NCI-H1048 (cell line): ENCODE data around the gene CNTN4.

Experiments used
- DNase-seq: peaks from one replicate; lab custom pipeline; 2025; lab: John Stamatoyannopoulos, UW

The CNTN4 gene

DNA sequence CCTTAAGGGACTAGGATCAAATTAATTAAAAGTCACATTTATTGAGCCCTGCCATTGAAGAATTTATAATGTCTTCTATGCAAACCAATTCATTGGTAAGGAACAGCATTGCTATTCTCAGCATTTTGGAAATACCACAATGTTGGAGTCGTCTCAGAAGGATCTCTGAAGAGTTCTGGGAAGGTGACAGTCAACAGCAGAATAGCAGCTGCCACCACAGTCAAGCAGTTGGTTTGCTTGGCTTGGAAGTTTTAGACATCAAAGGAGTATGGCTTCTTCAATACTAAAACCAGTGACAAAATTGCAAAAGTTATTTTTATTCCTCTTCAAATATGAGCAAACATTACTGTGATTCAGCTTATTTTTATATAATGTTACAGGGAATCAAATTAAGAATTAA is 167.9 kb downstream of the CNTN4 start:
- DNase-seq = no peak

DNA sequence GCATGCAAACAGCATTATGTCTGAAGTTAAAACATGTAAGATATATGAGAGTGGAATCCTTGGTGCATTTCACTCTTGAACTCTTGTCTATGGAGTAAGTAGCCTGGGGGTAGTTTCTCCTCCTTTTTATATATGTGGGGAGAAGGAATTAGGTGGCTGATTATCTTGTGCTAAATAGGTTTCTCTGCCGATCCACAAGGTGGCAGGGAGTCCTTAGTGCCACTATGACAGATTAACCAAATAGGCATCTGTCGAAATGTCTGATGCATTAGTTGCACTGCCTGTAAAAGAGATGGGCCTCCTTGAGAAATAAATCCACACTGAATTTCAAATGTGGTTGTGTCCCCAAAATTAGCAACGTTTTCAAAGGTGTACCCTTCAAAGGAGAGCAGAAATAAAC is 170.1 kb downstream of the CNTN4 start:
- DNase-seq = no peak

GRCh38 chr3:2274526-2274925 is 175.9 kb downstream of the CNTN4 start:
- no peak for DNase-seq

DNA sequence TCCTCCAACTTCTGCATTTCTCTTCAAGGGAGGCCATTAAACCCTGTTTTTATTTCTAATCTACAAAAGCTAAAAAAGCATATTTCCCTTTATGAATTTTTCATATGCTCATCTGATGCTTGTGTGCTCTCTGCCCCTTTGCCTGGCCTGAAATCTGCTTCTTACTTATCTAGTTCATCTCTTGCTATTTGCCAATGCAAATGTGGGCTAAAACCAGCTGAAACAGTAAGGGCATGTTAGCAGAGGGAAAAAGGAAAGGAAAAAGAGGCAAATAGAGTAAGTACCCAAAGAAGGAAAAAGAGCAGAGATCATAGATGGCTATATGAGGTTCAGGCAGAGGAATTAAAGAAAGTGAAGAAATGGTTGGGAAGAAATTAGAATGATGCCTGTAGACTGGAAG is 185.2 kb downstream of the CNTN4 start:
- DNase-seq = no peak

GRCh38 chr3:2300938-2301337 is 202.3 kb downstream of the CNTN4 start:
- no peak for DNase-seq

- DNase-seq = no peak
These were observed 202.7 kb downstream of the CNTN4 start for GRCh38 chr3:2301361-2301760.

GRCh38 chr3:2303566-2303965 is 204.9 kb downstream of the CNTN4 start:
- DNase-seq = no peak

GRCh38 chr3:2311022-2311421 is 212.4 kb downstream of the CNTN4 start:
- DNase-seq = no peak

- DNase-seq = no peak
These were observed 218.9 kb downstream of the CNTN4 start for GRCh38 chr3:2317521-2317920.

GRCh38 chr3:2334921-2335320 is 236.3 kb downstream of the CNTN4 start:
- no peak for DNase-seq

DNA sequence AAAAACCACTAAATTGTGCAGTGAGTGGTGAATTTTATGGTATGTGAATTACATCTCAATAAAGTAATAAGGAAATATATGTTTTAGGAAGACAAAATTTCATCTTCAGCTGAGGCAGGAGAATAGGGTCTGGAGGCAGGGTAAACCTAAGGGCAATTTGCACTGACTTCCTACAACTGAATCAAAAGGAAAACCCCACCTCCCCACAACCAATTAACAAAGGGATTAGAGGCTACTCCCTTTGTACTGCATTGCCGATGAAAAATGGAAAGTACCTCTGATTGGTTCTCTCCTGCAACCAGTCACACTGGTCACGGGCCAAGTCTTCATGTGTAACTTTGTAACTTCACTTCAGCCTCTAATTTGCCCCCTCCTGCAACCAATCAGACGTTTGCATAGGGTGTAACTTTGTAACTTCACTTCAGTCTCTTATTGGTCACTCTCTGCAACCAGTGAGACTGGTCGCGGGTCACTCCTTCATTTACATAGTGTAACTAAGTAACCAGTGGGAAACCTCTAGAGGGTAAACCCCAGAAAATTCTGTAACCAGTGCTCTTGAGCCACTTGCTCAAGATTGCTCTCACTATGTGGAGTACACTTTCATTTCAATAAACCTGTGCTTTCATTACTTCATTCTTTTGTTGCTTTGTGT is 244.5 kb downstream of the CNTN4 start:
- no peak for DNase-seq

DNA sequence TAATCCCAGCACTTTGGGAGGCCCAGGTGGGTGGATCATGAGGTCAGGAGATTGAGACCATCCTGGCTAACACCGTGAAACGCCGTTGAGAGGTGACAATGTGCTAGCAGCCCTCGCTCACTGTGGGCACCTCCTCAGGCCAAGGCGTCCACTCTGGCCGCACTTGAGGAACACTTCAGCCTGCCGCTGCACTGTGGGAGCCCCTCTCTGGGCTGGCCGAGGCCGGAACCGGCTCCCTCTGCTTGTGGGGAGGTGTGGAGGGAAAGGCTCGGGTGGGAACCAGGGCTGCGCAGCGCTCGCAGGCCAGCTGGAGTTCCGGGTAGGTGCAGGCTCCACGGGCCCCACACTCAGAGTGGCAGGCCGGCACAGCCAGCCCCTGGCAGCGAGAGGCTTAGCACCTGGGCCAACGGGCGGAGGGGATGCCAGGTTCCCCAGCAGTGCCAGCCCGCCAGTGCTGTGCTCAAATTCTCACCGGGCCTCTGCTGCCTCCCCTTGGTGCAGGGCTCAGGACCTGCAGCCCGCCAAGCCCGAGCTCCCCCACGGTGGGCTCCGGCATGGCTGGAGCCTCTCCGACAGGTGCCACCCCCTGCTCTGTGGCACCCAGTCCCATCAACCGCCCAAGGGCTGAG is 253.6 kb downstream of the CNTN4 start:
- no peak for DNase-seq

DNA sequence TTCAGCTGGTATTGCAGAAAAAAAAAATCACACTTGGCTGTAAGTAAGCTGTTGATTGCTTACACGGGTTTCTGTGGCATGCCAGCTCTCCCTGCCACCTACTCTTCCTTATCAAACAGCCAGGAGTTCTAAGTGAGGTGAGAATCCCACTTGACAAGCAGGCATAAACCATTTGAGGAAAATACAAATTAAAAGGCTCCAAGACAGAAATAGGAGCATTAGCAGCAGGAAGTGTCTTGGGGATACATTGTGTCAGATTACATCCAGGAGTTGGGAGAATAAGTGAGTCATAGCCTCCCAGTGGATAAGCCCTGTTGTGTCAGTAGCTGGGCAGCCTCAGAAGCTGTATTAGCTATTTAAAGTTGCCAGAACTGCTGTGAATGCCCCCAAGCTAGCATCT is 256.0 kb downstream of the CNTN4 start:
- no peak for DNase-seq

GRCh38 chr3:2356298-2356950 is 257.8 kb downstream of the CNTN4 start:
- DNase-seq = no peak

DNA sequence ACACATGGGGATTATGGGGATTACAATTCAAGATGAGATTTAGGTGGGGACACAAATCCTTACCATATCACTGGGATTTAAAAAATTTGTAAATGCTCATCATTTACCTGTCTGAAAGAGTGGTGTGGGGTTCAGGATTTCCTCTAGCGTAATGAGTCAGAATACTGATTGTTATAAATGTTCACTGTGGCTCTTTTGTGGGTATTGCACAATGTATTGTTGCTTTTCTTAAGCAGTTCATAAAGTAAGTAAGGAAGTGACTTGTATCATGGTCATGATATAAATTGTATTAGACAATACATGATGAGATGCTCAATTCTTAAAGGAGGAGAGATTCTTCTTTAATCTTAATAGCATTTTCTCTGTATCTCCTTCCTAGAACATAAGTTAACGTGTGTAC is 262.1 kb downstream of the CNTN4 start:
- no peak for DNase-seq

GRCh38 chr3:2362122-2362521 is 263.5 kb downstream of the CNTN4 start:
- DNase-seq = no peak

DNA sequence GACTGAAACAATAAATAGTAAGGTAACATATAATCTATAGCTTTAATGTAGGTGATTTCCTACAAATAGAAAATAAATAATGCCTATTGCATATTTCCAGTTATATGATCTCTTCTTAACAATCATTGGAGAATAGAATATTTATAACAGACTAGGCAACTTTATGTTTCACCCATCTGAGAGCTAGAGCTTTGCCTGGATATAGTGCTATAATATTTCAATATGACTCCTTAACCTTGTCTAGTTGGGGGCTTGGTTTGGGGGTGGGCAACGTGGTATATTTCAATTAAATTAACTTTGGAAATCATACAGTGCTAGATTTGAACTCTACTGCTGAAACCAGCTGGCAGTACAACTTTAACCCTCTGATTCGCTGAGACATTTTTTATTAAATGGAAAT is 265.2 kb downstream of the CNTN4 start:
- no peak for DNase-seq

GRCh38 chr3:2370317-2370716 is 271.7 kb downstream of the CNTN4 start:
- no peak for DNase-seq

- no peak for DNase-seq
These were observed 273.6 kb downstream of the CNTN4 start for GRCh38 chr3:2372306-2372705.

DNA sequence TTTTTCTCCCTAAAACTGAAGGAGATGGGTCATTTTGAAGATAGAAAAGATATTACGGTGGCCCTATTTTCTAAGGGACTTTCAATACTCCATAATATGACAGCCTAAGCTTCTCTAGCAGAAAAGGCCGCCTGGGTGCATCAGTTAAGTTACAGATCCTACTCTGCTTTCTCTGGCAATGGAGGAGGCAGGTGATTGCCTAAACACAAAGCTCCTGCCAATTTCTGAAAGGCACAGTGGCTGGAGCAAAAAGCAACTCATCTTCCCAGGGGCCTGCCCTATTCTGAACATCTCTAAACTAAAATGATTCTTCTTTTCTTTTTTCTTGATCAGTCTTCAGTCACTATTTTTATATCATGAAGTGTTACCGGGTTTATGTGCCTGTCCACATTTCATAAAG is 276.7 kb downstream of the CNTN4 start:
- no peak for DNase-seq

DNA sequence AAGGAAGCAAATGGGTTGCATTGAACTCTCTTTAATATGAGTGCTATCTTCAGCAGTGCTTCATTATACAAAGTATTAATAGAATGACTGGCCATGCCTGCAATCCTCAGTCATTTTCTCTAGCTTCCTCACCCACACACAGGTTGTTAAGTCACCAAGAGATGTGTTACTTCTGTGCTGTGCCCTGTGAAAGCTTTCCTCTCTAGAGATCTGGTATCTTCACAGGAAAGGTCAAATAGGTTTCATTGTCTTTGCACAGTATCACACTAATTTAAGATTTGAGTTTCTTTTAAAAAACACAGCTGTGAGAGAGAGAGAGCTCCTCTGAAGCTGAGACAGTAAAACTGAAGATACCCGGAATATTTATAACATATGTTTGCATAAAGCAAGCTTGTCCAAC is 278.6 kb downstream of the CNTN4 start:
- DNase-seq = no peak

DNA sequence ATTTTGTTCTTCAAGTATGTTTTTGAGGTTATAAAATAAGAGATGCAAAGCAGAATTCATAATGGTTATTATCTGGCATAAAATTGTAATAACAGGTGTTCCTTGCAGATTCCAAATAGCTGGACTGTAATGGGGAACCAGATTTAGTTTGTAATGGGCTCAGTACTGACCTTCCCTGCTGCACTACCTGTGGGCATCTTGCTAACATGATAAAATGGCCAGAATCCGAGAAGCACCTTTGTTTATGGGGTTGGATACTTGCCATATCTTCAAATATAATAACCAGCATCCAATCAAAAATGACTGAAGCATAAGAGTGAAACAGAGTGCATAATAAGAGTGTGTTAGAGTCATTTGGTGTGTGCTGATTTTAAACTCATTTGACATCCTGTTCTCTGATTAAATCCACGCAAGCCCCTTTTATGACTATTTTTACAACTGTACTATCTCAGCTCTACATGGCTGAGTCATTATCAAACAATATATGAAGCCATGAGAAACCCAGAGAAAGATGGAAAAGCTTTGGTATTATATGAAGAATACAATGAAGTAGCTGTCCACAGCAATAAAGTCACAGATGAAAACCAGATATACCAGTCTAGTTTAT is 292.4 kb downstream of the CNTN4 start:
- DNase-seq = no peak

DNA sequence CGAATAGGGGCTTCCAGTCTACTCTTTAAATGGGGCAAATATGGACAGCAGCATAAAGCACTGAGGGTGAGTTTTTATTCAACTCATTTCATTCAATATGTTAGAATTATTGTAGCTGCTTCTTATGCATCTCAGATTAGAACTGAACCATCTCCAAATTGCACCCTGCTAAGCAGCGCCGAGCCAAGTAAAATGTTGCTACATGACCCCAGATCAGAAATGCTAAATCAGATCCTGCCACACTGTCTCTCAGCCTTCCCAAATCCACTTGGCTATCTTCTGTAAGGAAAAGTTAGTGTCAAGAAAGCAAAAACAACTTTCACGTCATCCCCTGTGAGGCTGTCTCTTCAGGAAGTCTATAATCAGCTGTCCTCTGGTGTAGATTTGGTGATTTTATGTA is 293.2 kb downstream of the CNTN4 start:
- no peak for DNase-seq
